NK-92 treated with Interleukin-12 subunit alpha and Interleukin-12 subunit beta, amount 100 ng/mL, for 24 hours (cell line): ENCODE data around the gene SDK2.
"Not testable (repeated sequence)": the region's sequence is repeated elsewhere in the genome, so short reads cannot be mapped to it uniquely, and the experiment has no call there.

Experiments
- DNase-seq: peaks from one replicate; lab custom pipeline; 2025; lab: John Stamatoyannopoulos, UW

Gene SDK2

GRCh38 chr17:73343168-73343634 lies 301.0 kb downstream of the SDK2 start:
- DNase-seq, result no peak

GRCh38 chr17:73342541-73343167 lies 301.6 kb downstream of the SDK2 start:
- no peak for DNase-seq

GRCh38 chr17:73342050-73342522 lies 302.2 kb downstream of the SDK2 start:
- DNase-seq, result no peak

DNA sequence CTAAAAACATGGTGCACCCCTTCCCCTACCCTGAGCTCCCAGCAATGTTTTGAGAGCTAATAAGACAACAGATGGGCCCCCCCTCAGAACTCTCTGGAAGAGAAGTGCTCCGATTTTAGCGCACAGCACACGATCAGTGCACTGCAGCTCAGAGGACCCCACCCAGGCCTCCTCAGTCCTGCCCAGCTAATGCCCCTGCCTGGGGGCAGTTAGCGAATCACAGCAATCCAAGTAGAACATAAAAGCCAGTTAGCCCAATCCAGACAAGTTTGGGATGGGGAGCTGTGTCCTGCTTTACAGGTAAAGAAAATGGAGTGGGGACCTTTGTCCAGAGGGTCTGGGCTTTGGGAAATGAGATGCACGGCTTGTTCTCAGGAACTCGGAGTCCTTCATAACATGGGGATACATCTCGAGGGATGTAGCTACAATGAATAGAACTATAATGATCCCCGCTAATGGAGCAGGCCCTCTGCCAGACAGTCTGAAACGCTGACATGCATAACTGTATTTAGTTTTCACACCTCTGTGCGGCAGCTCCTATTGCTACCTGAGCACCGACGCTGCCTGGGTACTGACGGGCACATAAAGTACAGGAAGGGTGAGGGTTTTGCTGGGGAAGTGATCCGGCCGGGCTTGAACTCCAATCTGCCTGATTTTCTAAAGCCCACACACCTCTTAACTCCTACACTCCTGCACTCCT lies 302.7 kb downstream of the SDK2 start:
- no peak for DNase-seq

DNA sequence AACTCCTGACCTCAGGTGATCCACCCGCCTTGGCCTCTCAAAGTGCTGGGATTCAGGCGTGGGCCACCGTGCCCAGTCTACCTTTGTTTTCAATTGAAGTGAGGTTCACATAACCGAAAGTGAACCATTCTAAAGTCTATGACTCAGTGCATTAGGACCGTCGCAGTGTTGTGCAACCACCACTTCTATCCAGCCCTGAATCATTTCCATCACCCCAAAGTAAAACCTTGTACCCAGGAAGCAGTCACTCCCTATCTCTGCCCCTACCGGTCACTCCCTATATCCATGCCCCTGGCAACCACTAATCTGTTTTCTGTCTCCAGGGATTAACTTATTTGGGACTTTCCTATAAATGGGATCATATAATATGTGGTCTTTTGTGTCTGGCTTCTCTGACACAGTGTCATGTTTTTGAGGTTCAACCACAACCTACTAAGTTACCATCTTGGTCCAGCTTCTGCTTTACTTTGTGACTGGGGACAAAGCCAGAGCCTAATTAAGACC lies 304.1 kb downstream of the SDK2 start:
- DNase-seq, result peak; percentile 38

- DNase-seq, result no peak
These were observed 305.6 kb downstream of the SDK2 start for GRCh38 chr17:73338566-73339197.

DNA sequence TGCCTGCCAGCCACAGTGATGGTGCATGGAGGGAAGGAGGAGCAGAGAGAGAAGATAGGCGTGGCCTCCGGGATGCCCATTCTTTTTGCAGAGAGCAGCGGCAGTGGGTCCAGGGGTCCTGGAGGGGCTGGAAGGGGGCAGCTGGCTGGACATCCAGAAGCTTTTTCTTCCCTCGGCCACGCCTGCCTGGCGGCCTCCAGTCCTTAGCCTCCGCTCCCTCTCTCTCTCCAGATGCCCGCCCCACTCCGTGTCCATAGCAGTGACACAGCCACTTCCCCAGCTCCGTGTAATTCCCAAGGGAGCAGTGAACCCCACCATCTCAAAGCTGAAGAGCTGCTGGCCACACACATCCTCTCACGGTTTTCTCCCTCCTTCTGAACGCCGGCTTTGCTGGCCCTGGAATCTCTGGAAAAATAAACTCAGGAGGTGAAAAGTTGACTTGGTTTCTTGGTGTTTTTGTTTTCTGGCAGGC lies 306.2 kb downstream of the SDK2 start:
- no peak for DNase-seq

DNA sequence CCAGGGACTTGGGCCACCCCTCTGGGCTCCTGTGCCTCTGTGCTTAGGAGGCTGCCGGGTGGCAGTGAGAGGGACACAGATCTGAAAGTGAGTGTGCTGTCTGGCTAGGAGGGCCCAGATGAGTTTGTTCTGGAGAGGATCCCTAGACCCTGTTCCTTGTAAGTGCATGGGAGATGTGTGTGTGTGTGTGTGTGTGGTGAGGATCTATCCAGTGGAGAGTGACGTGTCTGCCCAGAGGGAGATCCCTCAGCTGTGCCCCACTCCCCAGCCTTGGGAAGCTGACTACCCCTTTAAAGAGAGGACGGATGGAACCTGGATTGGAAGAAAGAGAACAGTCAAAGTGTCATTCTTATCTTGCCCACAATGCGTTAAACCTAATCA lies 306.9 kb downstream of the SDK2 start:
- no peak for DNase-seq

DNA sequence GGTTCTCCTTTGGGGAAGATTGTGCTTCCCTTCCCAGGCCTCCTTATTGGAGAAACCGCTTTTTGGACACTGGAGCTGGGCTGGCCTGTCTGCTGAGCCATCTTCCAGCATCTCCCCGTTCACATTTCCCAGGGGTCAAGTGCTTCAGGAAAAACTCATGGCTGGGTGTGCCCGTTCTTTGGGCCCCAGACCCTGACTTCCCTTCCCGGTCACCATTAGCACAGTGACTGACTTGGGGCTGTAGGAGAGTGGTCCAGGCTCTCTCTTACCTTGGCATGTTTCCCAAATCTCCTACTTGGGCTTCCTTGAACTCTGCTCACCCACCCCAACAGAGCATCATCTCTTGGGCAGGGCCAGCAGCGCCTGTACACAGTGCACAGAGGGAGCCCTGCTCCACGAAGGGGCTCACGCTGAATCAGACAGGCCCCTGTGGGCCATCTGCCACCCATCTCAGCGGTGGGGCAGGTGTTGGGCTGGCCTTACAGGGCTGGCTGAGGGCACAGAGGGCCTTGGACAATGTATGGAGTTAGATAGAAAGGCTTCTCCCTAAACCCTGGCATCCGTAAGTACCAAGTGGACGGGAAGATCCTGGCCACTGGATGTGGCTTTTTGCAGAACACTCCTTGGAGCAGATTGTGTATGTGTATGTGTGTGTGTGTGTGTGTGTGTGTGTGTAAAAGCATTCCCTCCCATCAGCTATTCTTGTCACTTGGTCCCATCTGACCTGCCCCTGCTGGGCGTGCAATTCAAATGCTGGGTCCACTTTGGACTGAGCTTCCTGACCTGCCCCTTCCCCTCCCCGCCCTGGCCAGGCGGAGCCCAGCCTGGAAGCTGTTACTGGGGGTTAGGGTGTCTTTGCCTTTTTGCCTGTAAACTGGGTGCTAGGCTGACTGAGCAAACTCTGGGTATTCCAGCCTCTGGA lies 307.6 kb downstream of the SDK2 start:
- no peak for DNase-seq

GRCh38 chr17:73335591-73336407 lies 308.4 kb downstream of the SDK2 start:
- no peak for DNase-seq

DNA sequence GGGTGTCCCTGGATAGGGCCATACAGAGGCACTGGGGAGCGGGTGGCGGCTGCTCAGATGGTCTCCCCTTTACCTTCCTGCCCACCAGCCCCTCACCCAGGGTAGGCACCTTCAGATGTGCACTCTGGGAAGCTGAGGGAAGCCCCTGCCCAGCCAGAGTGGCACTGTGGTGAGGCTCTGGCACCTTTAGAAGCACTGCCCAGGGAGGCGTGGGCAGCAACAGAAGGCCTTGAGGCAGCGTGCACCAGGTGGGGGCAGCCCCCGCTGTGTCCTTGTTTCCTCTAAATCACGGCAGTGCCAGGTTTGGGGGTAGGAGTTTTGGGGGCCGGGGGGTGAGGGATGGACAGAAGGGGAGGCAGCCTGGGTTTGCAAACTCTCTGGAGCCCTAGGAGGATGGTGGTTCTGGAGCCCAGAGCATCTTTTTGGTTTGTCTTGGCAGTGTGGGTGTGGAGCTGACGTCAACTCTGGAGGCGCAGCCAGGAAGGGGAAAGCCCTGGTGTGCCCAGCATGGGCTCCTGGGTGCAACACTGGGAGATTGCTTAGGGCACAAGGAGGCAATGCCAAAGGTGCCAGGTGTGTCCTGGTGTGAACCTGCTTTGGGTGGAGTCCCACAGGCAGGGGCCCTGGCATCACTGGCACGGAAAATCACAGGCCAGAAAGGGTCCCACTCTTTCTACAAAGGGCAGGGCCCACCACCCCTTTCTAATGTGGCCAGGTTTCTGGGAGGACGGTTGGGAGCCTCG lies 309.3 kb downstream of the SDK2 start:
- DNase-seq, result no peak

- not testable (repeated sequence) for DNase-seq
These were observed 310.8 kb downstream of the SDK2 start for GRCh38 chr17:73333445-73333844.

DNA sequence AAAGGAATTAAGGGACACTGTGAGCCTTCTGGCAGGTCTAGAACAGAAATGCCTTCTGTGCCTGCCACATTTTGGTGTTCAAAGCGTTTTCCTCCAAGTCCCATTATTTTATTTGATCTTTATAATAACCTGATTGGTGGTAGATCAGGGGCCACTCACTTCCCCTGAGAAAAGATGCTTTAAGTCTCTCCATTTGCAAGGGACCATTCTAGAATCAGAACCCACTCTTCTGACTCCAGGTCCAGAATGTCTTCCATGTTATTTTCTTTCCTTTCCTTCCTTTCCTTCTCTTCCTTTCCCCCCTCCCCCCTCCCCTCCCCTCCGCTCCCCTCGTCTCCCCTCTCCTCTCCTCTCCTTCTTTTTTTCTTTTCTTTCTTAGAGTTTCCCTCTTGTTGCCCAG lies 313.2 kb downstream of the SDK2 start:
- DNase-seq, result no peak

GRCh38 chr17:73327676-73328075 lies 316.6 kb downstream of the SDK2 start:
- no peak for DNase-seq

- no peak for DNase-seq
These were observed 318.8 kb downstream of the SDK2 start for GRCh38 chr17:73325527-73325842.

DNA sequence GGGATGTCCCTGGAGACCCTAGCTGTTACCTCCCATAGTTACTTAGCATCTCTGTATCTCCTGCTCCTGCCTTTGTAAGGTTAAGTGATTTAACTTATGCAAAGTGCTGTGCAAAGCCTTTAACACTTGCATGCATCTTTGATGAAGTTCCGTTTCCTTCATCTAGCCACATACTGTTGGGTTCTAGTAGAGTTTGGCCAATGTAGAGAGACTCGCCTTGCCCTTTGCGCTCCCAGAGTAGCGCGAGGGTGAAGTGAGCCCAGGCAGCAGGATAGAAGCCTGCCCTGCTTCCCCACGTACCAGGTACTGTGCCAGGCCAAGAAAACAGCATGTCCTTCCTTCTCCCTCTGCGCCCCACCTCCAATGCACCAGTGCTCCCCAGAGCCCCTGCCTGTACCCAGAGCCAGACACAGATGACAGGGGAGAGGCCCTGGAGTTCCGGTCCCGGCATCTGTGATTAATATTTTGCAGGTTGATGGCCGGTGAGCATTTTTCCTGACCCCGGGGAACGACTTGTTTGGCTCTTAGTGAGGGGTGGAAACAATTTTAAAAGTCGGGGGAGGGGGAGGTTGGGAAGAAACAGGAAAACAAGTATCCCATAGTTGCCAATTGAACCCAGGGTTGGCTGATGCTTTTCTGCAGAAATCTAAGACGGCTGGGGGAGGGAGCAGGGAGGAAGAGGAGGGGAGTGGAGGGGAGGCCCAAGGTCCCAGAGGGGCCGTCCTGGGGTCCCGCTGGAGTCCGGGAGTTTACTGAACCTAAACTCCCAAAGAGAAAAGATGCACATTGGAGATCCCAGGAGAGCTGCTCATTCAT lies 319.3 kb downstream of the SDK2 start:
- no peak for DNase-seq

DNA sequence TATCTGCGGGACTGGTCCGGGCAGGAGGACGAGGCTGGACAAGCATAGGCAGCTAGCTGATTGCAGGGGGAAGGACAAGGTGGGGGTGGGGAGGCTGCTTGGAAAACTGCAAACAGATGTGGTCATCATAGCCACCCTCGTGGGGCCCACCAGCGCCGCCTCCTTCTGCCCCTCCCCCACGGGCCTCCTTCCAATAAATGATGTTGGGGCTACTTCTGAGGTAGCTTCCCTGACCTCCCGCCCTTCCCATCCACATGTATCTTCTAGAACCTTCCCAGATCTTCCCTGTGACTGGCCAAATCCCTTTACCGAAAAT lies 320.1 kb downstream of the SDK2 start:
- DNase-seq, result no peak

DNA sequence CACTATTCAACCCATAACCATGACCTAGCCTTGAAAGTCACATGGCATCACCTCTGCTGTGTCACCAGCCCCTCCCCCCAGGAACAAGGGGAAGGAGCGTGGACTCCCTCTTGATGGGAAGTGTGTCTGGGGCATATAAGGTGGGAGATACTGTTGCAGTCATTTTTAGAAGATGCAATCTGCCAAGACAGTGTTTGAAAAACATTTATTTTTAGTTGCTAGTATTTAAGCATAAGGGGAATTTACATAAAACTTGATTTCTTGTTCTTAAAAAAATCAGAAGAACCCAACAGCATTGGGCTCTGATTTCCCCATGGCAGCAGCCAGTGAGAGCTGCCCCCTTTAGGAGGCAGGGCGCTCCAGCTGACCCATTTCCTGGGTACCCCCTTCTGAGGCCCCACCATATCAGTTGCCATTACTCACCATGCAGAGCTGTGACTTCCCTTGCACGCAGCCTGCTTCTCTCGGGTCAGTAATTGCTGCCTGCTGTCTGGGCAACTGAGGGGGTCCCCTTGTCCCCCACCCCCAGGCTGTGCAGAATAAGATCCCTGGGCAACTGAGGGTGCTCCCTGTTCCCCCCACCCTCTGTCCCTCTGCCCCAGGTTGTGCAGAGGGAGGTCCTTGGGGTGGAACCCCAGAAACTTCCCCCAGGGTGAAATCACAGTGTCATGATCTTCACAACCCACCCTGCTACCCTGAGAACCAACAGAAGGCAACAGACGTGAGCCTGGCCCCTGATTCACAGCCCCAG lies 320.7 kb downstream of the SDK2 start:
- no peak for DNase-seq
